HL-60 (cell line): ENCODE data around the gene HYAL1.

Source experiments
- POLR2AphosphoS5 ChIP-seq: IDR thresholded peaks from 2 replicates; pipeline ENCODE4 v1.6.1; 2012; ENCODE audit warnings: low read depth
- SPI1 ChIP-seq: IDR thresholded peaks from 2 replicates; pipeline ENCODE4 v1.6.1; 2012; ENCODE audit warnings: low read depth, mild to moderate bottlenecking, borderline replicate concordance
- TF ChIP-seq, protein P1 (sequence below): IDR thresholded peaks from one replicate; pipeline ENCODE4 v1.5.1; 2011; ENCODE audit warnings: low read length, control low read depth, inconsistent platforms; ENCODE audit not compliant: insufficient read depth

DNA sequence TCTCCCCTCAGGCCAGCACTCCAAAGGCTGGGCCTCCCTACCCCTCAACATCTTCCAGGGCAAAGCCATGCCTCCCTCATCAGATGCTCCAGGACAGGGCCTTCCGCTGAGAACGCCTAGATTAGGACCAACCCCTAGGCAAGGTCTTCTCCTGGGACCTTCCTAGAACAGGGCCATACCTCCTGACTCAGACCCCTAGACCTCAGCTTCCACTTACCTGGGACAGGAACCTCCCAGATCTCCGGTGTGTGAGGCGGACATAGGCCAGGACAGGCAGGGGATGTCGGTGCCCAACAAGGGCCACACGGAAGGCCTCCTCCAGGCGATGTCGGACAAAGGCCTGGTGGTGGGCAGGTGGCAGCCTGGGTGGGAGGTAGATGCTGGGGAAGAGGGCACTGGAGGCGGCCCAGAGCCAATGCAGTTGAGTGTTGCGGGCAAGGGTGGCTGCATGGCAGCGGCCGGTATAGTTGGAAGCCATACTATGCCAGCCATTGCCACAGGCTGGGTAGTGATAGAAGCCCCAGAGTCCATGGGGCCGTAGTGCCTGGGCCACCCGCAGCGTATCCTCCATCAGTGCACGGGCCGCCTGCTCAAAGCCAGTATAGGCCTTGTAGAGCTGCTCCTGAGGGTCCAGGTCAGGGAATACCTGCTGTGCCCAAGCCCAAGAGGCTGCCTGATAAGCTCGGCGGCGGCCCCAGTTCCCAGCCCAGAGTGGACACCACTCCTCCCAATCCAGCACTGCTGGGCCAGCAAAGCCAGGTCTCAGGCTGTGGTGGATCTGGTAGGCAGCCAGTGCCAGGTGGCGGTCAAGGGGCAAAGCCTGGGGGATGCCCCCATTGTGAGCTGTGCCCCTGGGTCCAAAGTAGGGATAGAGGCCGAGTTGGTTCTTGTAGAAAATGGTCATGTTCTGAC is 8.6 kb downstream of the HYAL1 start:
- TF ChIP-seq, protein P1, sequence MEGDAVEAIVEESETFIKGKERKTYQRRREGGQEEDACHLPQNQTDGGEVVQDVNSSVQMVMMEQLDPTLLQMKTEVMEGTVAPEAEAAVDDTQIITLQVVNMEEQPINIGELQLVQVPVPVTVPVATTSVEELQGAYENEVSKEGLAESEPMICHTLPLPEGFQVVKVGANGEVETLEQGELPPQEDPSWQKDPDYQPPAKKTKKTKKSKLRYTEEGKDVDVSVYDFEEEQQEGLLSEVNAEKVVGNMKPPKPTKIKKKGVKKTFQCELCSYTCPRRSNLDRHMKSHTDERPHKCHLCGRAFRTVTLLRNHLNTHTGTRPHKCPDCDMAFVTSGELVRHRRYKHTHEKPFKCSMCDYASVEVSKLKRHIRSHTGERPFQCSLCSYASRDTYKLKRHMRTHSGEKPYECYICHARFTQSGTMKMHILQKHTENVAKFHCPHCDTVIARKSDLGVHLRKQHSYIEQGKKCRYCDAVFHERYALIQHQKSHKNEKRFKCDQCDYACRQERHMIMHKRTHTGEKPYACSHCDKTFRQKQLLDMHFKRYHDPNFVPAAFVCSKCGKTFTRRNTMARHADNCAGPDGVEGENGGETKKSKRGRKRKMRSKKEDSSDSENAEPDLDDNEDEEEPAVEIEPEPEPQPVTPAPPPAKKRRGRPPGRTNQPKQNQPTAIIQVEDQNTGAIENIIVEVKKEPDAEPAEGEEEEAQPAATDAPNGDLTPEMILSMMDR: no peak
- TF ChIP-seq POLR2AphosphoS5: no peak
- no peak for TF ChIP-seq SPI1
